ENCODE results near the gene VGLL4. TPM values are rescaled to one million over a fixed set of nuclear protein-coding genes. Genes with fewer than 3 reads are reported as not detected.
A peak's percentile ranks its signal among the peaks of the same experiment; 100 is the strongest.

VGLL4 gene
- total RNA-seq, 3 donors from 2014 or later, result 42.5 to 51.3 (median 46.4) TPM

DNA sequence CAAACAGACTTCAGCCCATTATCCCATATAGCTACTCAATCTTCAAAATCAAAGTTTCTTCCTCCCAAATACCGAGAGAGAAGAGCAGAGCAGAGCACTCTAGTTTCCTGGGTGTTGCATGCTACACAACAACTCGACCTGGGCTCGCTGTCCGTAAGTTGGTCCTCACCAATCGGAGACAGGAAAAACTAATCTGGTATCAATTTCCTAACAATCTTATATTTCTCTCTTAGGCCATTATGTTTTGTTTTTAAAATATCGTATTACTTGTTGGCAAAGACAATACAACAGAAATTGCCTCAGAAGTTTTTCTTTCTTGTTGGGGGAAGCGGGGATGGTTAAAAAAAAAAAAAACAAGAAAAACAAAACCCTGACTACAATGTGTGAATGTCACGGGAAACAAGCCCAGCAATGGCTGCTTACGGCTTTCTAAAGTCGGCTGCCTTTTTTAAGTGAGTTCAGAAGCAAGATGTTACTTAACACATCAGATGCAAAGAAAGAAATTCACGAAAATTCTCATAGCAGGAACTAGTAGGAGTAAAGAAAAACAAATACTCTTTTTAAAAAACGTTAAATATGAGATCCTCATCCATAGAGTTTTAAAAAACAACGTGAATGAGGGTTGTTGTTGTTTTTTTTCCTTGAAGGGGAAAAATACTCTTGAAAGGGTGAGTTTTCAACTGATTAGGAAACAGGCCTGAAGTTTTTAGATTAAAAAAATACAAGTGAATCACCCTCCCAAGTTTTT, 1.9 kb downstream of the VGLL4 start:
- DNase-seq, result peak in 1 of 3 donors; percentile 43
- TF ChIP-seq, protein P1, sequence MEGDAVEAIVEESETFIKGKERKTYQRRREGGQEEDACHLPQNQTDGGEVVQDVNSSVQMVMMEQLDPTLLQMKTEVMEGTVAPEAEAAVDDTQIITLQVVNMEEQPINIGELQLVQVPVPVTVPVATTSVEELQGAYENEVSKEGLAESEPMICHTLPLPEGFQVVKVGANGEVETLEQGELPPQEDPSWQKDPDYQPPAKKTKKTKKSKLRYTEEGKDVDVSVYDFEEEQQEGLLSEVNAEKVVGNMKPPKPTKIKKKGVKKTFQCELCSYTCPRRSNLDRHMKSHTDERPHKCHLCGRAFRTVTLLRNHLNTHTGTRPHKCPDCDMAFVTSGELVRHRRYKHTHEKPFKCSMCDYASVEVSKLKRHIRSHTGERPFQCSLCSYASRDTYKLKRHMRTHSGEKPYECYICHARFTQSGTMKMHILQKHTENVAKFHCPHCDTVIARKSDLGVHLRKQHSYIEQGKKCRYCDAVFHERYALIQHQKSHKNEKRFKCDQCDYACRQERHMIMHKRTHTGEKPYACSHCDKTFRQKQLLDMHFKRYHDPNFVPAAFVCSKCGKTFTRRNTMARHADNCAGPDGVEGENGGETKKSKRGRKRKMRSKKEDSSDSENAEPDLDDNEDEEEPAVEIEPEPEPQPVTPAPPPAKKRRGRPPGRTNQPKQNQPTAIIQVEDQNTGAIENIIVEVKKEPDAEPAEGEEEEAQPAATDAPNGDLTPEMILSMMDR (IDR thresholded peaks at IDR 0.05), result no peak
- intact Hi-C loops (cut with DNase I, micrococcal nuclease), result loop anchor here in 1 of 2 donors (10.0 kb wide), 2 partner anchors 47 to 167 kb away; no protein-coding TSS in a partner anchor
- peak overlapping the region; percentile 56 for H3K4me3 ChIP-seq
- no peaks in the 10 kb centered on the region for H3K9me3 ChIP-seq
- ATAC-seq, result no peak
- no peaks in the 10 kb centered on the region for H3K36me3 ChIP-seq (ENCODE audit: low read depth)
- peaks cover 34% of the 10 kb centered on the region for H3K4me1 ChIP-seq (ENCODE audit: low read depth)

DNA sequence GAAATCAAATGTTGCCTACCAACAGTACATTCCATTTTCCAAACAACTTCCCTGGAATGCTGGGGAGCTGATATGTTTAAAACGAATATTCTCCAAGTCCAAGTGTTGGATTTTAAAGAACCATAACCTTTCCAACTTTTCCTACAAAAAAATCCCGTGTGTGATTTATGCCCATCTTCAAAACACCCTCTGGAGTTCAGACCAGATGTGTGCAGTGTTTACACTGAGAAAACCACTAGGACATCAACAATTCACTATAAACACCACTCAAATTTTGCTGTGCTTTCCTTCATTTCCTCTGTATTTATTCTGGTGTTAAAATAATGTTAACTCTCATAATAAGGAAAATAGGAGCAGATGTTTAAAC, 2.4 kb downstream of the VGLL4 start:
- ATAC-seq, result no peak
- Histone ChIP-seq H3K4me3 (no peak overlapping the region), H3K4me1 (ENCODE audit: low read depth) (peaks cover 34% of the 10 kb centered on the region), H3K9me3 (no peaks in the 10 kb centered on the region), H3K36me3 (ENCODE audit: low read depth) (no peaks in the 10 kb centered on the region)
- TF ChIP-seq, protein P1 (IDR thresholded peaks at IDR 0.05), result no peak
- intact Hi-C loops (cut with DNase I, micrococcal nuclease), result loop anchor here in 1 of 2 donors (10.0 kb wide), 2 partner anchors 46 to 166 kb away; no protein-coding TSS in a partner anchor
- DNase-seq, result no peak

DNA sequence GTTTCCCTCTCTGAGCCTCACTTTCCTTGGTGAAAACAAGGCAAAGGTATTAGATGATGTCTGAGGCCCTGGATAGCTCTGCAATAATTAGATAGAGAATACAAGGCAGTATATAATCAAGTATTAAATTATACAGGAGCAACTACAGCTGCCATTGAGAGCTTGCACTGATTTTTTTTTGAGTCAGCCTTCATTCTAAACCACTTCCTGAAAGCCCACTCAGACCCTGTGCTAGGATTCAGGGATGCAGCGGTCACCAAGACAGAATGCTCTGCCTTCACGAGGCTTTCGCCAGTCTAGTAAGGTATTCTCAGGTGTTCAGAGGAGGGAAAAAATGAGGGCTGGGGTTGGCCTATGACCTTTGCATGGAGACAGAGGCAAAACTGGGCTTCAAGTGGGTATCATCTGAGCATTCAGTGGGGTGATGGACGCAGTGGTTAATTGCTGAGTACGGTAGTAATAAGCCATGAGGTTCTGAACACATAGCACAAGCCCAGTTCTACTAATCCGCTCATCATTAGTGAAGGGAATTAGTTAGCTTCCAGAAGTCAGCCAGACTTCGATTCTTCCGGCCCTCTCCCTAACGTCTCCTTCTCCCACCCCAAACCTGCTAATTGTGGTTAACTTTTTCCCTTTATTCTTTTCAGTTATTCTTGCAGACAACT, 3.6 kb downstream of the VGLL4 start:
- Histone ChIP-seq H3K36me3 (ENCODE audit: low read depth) (no peaks in the 10 kb centered on the region), H3K4me1 (ENCODE audit: low read depth) (peaks cover 34% of the 10 kb centered on the region), H3K4me3 (no peak overlapping the region), H3K9me3 (no peaks in the 10 kb centered on the region)
- intact Hi-C loops (cut with DNase I, micrococcal nuclease), result loop anchor here in 1 of 2 donors (10.0 kb wide), 2 partner anchors 45 to 165 kb away; no protein-coding TSS in a partner anchor
- ATAC-seq (no peak), DNase-seq (no peak)
- TF ChIP-seq, protein P1 (IDR thresholded peaks at IDR 0.05), result no peak

DNA sequence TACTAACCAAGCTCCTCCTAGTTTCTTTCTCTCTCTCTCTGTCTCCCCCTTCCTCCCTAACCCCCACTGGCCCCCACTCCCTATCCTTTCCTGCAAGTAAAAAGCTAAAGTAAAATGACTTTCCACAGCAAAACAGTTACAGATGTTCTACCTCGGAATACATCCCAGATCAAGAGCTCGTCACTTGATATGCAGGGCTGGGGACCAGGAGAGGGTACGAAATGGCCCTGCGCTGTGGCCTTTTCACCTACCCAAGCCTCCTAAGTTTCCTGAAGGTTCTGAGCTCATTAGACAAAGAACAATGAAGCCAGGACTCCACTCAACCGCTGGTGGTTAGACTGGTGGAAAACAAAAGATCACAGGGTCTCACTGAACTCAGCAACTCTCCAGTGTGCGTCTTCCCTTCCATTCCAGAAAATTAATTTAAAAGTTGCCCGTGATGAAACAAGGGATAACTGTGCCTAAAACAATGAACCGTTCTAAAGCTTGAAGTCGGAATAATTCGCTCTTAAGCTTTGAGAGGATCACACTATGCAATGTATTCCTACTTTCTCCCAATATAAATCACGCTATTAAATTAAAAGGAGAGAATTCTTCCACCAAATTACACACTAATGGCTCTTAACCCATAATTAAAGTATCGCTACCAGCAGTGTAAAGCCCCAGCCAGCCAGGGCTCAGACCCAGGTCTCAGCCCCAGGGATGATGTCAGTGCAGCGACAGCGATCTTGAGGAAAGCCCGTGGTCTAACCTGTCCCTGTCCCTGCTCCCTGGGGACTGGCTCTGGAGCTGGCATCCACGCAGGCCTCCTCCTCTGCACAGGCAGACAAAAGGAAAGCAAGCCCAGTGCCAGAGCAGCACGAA, 5.0 kb downstream of the VGLL4 start:
- no peaks in the 10 kb centered on the region for H3K9me3 ChIP-seq
- H3K4me3 ChIP-seq, result no peak overlapping the region
- DNase-seq, result no peak
- peaks cover 27% of the 10 kb centered on the region for H3K4me1 ChIP-seq (ENCODE audit: low read depth)
- intact Hi-C loops (cut with DNase I, micrococcal nuclease), result no loop called here
- ATAC-seq, result no peak
- no peaks in the 10 kb centered on the region for H3K36me3 ChIP-seq (ENCODE audit: low read depth)
- TF ChIP-seq, protein P1 (IDR thresholded peaks at IDR 0.05), result no peak

DNA sequence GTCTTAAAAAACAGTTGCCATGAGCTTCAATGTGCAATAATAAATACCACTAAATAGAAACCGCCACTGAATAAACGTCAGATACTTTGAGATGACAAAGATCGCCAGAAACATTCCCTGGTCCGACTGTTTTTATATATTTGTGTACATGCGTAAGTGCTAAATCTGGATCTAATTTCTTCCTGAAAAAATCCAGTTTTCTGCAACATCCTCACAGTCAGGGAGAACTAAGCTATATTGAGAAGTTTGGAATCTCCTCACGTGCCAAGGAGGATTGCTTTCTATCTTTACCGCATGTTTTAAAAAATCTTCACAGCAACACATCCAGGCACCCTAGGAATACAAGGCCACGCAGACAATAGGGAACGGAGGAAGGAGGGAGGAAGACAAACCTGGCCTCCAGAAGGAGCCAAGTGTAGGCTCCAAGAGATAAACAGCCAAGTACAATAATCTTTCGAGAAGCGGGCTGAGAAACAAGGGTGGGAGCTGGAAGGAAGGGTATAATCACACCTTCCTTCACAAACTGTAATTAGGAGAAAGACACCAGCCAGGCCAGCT, 5.7 kb downstream of the VGLL4 start:
- TF ChIP-seq, protein P1 (IDR thresholded peaks at IDR 0.05), result no peak
- peaks cover 27% of the 10 kb centered on the region for H3K4me1 ChIP-seq (ENCODE audit: low read depth)
- H3K9me3 ChIP-seq, result no peaks in the 10 kb centered on the region
- no peak for ATAC-seq
- intact Hi-C loops (cut with DNase I, micrococcal nuclease), result no loop called here
- H3K36me3 ChIP-seq (ENCODE audit: low read depth), result no peaks in the 10 kb centered on the region
- no peak overlapping the region for H3K4me3 ChIP-seq
- no peak for DNase-seq
